Tibial nerve (tissue), 3 donors: ENCODE measurements around the gene B3GAT2.

ENCODE experiments used
- CTCF ChIP-seq, 5 experiments: fragments of 200-600 bp in 3 of 5; fragments of 450-650 bp in 2 of 5; sonication (generic) in 3 of 5; IDR thresholded peaks; one replicate each; pipeline ENCODE4 v1.5.1; 2016 to 2019; ENCODE audit warnings: antibody characterized with exemption in 5 of 5, mild to moderate bottlenecking in 3 of 5, moderate library complexity in 2 of 5
- POLR2A ChIP-seq, 2 donors: fragments of 450-650 bp; IDR thresholded peaks; one replicate each; pipeline ENCODE4 v1.6.1; 2017; ENCODE audit warnings: antibody characterized with exemption in 2 of 2, mild to moderate bottlenecking in 2 of 2, moderate library complexity in 2 of 2

- no peak for TF ChIP-seq CTCF (IDR thresholded peaks at IDR 0.05)
- TF ChIP-seq POLR2A (IDR thresholded peaks at IDR 0.05), result no peak
Observed at GRCh38 chr6:70903665-70904452, 53.0 kb downstream of the B3GAT2 start.
